ENCODE results near the gene C6orf89. TPM values are rescaled to one million over a fixed set of nuclear protein-coding genes. Genes with fewer than 3 reads are reported as not detected.

Gene C6orf89
- total and polyA plus RNA-seq, 2 of the 13 experiments (the other 11 are each of a cell fraction or from before 2014, with no cell fraction given) = 22.1 to 32.2 TPM

- TF ChIP-seq PBX3 (CRISPR knock-in tag; IDR thresholded peaks at IDR 0.05; ENCODE audit: borderline replicate concordance) (no peak), SALL2 (CRISPR knock-in tag; IDR thresholded peaks at IDR 0.05) (peak; percentile 73; the same call in 1 of the 2 replicates), ZNF431 (CRISPR knock-in tag; IDR thresholded peaks at IDR 0.05; ENCODE audit: borderline replicate concordance, low read depth) (no peak; the same call in 1 of the 2 replicates), ZNF34 (CRISPR knock-in tag; IDR thresholded peaks at IDR 0.05; ENCODE audit: borderline replicate concordance) (no peak), USF2 (IDR thresholded peaks at IDR 0.05; ENCODE audit: low read depth, low read length) (no peak), USF2 (CRISPR knock-in tag; IDR thresholded peaks at IDR 0.05; ENCODE audit: borderline replicate concordance) (no peak), MZF1 (CRISPR knock-in tag; IDR thresholded peaks at IDR 0.05; ENCODE audit: borderline replicate concordance) (peak; percentile 49; the same call in 1 of the 2 replicates), ZSCAN9 (CRISPR knock-in tag; IDR thresholded peaks at IDR 0.05; ENCODE audit: borderline replicate concordance) (peak; percentile 85), NFIC (IDR thresholded peaks at IDR 0.05; ENCODE audit: low read length) (peak; percentile 58; the same call in 1 of the 2 replicates), MXD3 (CRISPR knock-in tag; IDR thresholded peaks at IDR 0.05) (peak; percentile 99), CENPX (CRISPR knock-in tag; IDR thresholded peaks at IDR 0.05) (no peak), ZHX2 (IDR thresholded peaks at IDR 0.05; ENCODE audit: low read depth) (peak; percentile 95), ZHX2 (CRISPR knock-in tag; IDR thresholded peaks at IDR 0.05; ENCODE audit: borderline replicate concordance) (0 out of 2 replicates have a peak, but pooled peaks have one; percentile 76), TCF7 (IDR thresholded peaks at IDR 0.05; ENCODE audit: low read depth) (no peak), PPARG (CRISPR knock-in tag; conservative IDR thresholded peaks at IDR 0.05) (peak; percentile 30; the same call in 1 of the 2 replicates), ZNF598 (CRISPR knock-in tag; IDR thresholded peaks at IDR 0.05; ENCODE audit: borderline replicate concordance) (peak; percentile 99), ZNF282 (IDR thresholded peaks at IDR 0.05; ENCODE audit: partially characterized antibody) (no peak), SKI (IDR thresholded peaks at IDR 0.05; ENCODE audit: partially characterized antibody) (peak; percentile 83)
Measured at GRCh38 chr6:36874443-36875249, 11.1 kb upstream of the C6orf89 start, which contains the start of gene PPIL1 (continued).

All from HepG2 (cell line).